Kidney (tissue), 14 donors: ENCODE results near the gene MYDGF. TPM values are rescaled to one million over a fixed set of nuclear protein-coding genes. Genes with fewer than 3 reads are reported as not detected.

Experiments used
- DNase-seq, 5 donors: peaks; one replicate each; pipeline ENCODE4 v3.0.0-alpha.2; 2013 to 2020
- FAIRE-seq: peaks from 2 replicates; lab custom pipeline; 2012; peaks lifted over from hg19 to GRCh38; lab: Jason Lieb, UNC
- H3K27ac ChIP-seq, 2 donors: one replicate each; pipeline ENCODE4 v1.7.0; 2013; ENCODE audit warnings: low read depth in 2 of 2, low read length in 2 of 2, inconsistent platforms in 1 of 2
- H3K27me3 ChIP-seq: one replicate; pipeline ENCODE4 v1.7.1; 2013; ENCODE audit warnings: low read length, inconsistent platforms; ENCODE audit not compliant: control insufficient read depth, insufficient read depth
- H3K36me3 ChIP-seq, 3 donors: one replicate each; pipeline versions ENCODE4 v1.7.0 to v1.7.1; 2013; ENCODE audit warnings: low read length in 3 of 3, control low read depth in 1 of 3, inconsistent platforms in 1 of 3; ENCODE audit not compliant: insufficient read depth in 3 of 3, control insufficient read depth in 2 of 3
- H3K4me1 ChIP-seq, 3 donors: one replicate each; pipeline versions ENCODE4 v1.7.0 to v1.7.1; 2013; ENCODE audit warnings: low read length in 3 of 3, inconsistent platforms in 1 of 3, low read depth in 1 of 3; ENCODE audit not compliant: control insufficient read depth in 2 of 3, insufficient read depth in 2 of 3
- H3K4me3 ChIP-seq, 3 donors: one replicate each; pipeline versions ENCODE4 v1.7.0 to v1.8.1; 2013; ENCODE audit warnings: low read length in 3 of 3, control low read depth in 1 of 3, inconsistent platforms in 1 of 3
- H3K9ac ChIP-seq, 3 donors: one replicate each; pipeline versions ENCODE4 v1.7.0 to v1.7.1; 2013; ENCODE audit warnings: low read length in 3 of 3, control low read depth in 1 of 3, inconsistent platforms in 1 of 3
- H3K9me3 ChIP-seq, 3 donors: one replicate each; pipeline versions ENCODE4 v1.7.0 to v1.7.1; 2013; ENCODE audit warnings: low read length in 3 of 3, control low read depth in 1 of 3, inconsistent platforms in 1 of 3; ENCODE audit not compliant: control insufficient read depth in 2 of 3, insufficient read depth in 1 of 3
- CTCF ChIP-seq: IDR thresholded peaks from 3 replicates; pipeline ENCODE4 v1.5.1; 2012; ENCODE audit warnings: mild to moderate bottlenecking, moderate library complexity, borderline replicate concordance; ENCODE audit not compliant: insufficient read depth; ENCODE audit errors: extremely low read depth
- intact Hi-C: fragments of 100-400 bp; cut with DNase I; formaldehyde crosslinking; loops from one replicate; pipeline ENCODE4 v1.11.1; 2022
- polyA plus RNA-seq: library from polyadenylated mRNA; stranded (reverse); fragments of 350-450 nt; fragmentation: Illumina TruSeq; extraction: RNeasy Lipid Tissue Mini Kit (QIAGEN cat#74804); gene quantifications from one replicate; pipeline ENCODE4 v1.2.3, GENCODE V29; 2014; ENCODE audit warnings: low read depth, low replicate concordance; ENCODE audit not compliant: insufficient read depth
- total RNA-seq: library from RNA; stranded (reverse); fragmentation: NEBNext Ultra II Directional; extraction: Animal tissue kit (Norgen Biotek cat#: 25700); gene quantifications from one replicate; pipeline ENCODE4 v1.2.1, GENCODE V29; 2021
- donor health status: control.
- donor health status: control.
- donor health status: control.
- donor health status: control.
- donor health status: control.
- donor health status: DM: yes; HTN: yes; CAD: no.
- donor health status: Normal renal cell carcinoma (clear cell type).

The MYDGF gene
- total and polyA plus RNA-seq, 2 donors from 2014 or later, result 75.8 to 85.5 TPM

- intact Hi-C loops, result no loop called here
- no peak for TF ChIP-seq CTCF
- DNase-seq, result no peak
- H3K27ac ChIP-seq, result no peak overlapping the region
- no peaks in the 10 kb centered on the region for H3K9me3 ChIP-seq
- no peak for FAIRE-seq
- no peak overlapping the region for H3K4me3 ChIP-seq
- H3K9ac ChIP-seq, result no peak overlapping the region
- peaks cover 0 to 25% (median 4%) of the 10 kb centered on the region in 3 donors for H3K36me3 ChIP-seq
- no peaks in the 10 kb centered on the region for H3K27me3 ChIP-seq
- peaks cover 0 to 3% (median 0%) of the 10 kb centered on the region in 3 donors for H3K4me1 ChIP-seq
Measured at GRCh38 chr19:4711211-4711610, 41.1 kb upstream of the MYDGF start.

GRCh38 chr19:4710281-4710600 is 40.1 kb upstream of the MYDGF start:
- H3K4me3 ChIP-seq, result no peak overlapping the region
- no peak overlapping the region for H3K9ac ChIP-seq
- TF ChIP-seq CTCF, result no peak
- DNase-seq, result no peak
- H3K27ac ChIP-seq, result peak overlapping the region in 1 of 2 donors; percentile 51
- FAIRE-seq, result no peak
- peaks cover 0 to 3% (median 0%) of the 10 kb centered on the region in 3 donors for H3K4me1 ChIP-seq
- peaks cover 0 to 22% (median 4%) of the 10 kb centered on the region in 3 donors for H3K36me3 ChIP-seq
- no peaks in the 10 kb centered on the region for H3K27me3 ChIP-seq
- no peaks in the 10 kb centered on the region for H3K9me3 ChIP-seq
- intact Hi-C loops, result no loop called here

- FAIRE-seq (no peak), DNase-seq (no peak)
- no peak overlapping the region for H3K4me3 ChIP-seq
- intact Hi-C loops, result no loop called here
- H3K9ac ChIP-seq, result no peak overlapping the region
- peaks cover 0 to 3% (median 0%) of the 10 kb centered on the region in 3 donors for H3K4me1 ChIP-seq
- peaks cover 0 to 20% (median 3%) of the 10 kb centered on the region in 3 donors for H3K36me3 ChIP-seq
- peak overlapping the region; percentile 48 to 51 for H3K27ac ChIP-seq
- H3K27me3 ChIP-seq, result no peaks in the 10 kb centered on the region
- no peak for TF ChIP-seq CTCF
- H3K9me3 ChIP-seq, result no peaks in the 10 kb centered on the region
Measured at GRCh38 chr19:4709440-4710280, 39.5 kb upstream of the MYDGF start.
